ENCODE data around the gene ABTB1.

The ABTB1 gene

DNA sequence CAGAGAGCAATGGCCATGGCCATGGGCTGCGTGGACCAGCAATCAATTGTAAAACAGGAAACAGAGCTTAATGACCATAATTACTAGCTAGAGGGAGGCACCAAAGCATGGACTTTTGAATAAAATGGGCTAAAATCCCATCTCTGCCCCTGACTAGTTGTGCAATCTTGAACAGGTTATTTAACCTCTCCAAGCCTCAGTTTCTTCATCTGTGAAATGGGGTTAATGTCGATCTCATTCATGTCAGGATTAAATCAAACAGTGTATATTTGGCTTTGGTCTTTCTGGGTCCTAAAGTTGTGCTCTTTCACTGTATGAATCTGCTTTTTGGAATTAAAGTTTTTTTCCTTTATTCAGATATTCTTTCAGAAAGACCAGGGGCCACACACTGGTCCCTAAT lies 36.1 kb downstream of the ABTB1 start:
- Mint-ChIP-seq H3K36me3 (ENCODE audit: low read depth) (no peaks in the 10 kb centered on the region), H3K4me3 (no peak overlapping the region), H3K9me3 (no peaks in the 10 kb centered on the region), H3K27me3 (ENCODE audit: low read depth) (peaks cover 1% of the 10 kb centered on the region), H3K4me1 (ENCODE audit: low read depth) (no peaks in the 10 kb centered on the region), H3K27ac (no peak overlapping the region)

DNA sequence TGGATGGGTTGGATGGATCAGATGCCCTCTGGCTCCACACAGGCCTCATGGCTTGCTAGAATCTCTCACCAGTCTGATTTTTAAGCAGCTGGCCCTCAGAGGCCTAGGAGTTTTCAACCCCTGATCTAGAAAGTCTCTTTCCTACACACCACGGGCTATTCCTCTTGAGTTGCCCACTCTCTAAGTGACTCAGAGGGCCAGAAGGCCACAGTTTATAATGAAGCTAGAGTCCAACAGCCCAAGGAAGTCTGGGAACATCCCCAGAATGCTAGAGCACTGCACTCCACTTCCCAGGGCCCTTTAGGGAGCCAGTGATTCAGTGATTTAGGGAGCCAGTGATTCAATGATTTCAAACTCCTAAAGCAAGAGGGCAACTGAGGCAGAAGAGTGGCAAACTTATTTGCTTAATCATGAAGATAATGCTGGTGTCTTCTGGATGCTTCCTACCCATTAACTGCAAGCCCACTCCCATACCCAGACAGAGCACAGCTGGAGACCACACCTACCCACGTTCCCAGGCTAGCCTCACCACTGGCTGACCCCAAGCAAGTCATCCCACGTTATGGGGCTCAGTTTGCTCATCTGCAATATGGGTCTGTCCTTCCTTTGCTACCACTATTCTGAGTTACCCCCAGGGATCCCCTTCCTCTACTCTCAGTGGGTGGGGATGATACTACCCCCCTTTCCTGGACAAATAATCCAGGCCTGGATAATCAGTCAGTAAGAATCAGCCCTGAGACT lies 36.7 kb downstream of the ABTB1 start:
- Mint-ChIP-seq H3K27me3 (ENCODE audit: low read depth) (no peaks in the 10 kb centered on the region), H3K27ac (no peak overlapping the region), H3K9me3 (no peaks in the 10 kb centered on the region), H3K36me3 (ENCODE audit: low read depth) (no peaks in the 10 kb centered on the region), H3K4me3 (no peak overlapping the region), H3K4me1 (ENCODE audit: low read depth) (no peaks in the 10 kb centered on the region)

DNA sequence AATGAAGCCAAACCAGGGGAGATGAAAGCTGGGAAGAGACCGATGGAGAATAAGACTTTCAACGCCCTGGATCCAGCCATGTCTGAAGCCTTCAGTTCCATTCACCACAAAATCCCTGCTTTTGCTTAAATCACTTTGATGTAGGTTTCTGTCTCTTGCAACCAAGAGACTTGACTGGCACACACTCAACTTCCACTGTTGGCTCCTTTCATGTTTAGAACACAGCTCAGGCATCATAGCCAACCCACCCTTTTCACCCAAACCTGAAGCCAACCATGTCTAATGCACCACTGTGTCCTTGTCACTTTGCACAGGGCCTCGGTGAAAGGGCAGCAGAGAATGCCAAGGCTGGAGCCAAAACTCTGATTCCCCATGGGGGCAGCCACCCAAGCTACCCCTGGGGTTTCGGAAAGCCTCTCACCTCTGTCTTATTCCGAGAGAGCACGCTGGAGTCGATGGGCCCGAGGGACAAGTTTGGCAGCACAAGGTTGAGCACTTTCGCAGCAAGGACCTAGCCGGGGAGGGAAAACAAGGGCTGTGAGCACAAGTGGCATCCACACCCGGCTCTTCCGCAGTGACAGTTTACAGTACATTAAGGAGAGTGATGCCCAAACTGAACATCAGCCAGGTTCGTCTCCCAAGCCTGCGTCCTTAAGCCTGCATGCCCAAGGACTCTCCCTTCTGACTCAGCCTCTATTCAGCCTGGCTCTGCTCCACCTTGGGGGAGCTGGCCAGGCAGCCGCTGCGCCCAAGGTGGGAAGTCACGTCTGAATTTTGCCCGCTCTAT lies 37.6 kb downstream of the ABTB1 start:
- Mint-ChIP-seq H3K27me3 (ENCODE audit: low read depth) (no peaks in the 10 kb centered on the region), H3K9me3 (no peaks in the 10 kb centered on the region), H3K4me3 (no peak overlapping the region), H3K27ac (no peak overlapping the region), H3K36me3 (ENCODE audit: low read depth) (no peaks in the 10 kb centered on the region), H3K4me1 (ENCODE audit: low read depth) (no peaks in the 10 kb centered on the region)

DNA sequence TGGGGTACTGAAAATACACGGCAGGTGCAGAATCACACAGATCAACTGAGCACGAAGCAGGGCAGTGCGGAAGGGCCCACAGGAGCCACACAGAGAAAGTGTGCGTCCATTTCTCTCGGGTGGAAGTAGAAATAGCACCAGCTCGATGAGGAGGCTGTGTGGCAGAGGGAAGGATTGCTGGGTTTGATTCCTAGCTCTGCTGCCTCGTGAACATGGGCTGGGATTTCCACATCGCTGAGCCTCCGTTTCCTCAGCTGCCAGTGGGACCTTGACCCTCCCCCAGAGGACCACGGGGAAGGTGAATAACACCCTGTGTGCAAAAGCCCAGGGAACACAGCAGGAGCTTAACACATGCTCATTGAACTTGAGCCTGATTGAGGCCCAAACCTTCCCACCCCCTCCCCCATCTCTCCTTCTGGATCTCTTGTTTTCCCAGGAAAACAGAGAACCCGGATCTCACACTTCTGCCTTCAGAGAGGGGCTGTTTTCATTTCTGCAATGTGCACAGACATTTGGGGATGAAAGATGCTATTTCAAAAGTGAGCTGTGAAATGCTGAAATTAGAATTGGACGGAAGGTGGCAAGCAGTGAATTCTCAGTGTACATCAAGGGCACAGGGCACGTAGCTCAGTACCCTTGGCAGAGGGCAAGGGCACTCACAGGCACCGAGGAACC lies 38.4 kb downstream of the ABTB1 start:
- Mint-ChIP-seq H3K4me1 (ENCODE audit: low read depth) (no peaks in the 10 kb centered on the region), H3K4me3 (no peak overlapping the region), H3K9me3 (no peaks in the 10 kb centered on the region), H3K27ac (no peak overlapping the region), H3K27me3 (ENCODE audit: low read depth) (no peaks in the 10 kb centered on the region), H3K36me3 (ENCODE audit: low read depth) (no peaks in the 10 kb centered on the region)

DNA sequence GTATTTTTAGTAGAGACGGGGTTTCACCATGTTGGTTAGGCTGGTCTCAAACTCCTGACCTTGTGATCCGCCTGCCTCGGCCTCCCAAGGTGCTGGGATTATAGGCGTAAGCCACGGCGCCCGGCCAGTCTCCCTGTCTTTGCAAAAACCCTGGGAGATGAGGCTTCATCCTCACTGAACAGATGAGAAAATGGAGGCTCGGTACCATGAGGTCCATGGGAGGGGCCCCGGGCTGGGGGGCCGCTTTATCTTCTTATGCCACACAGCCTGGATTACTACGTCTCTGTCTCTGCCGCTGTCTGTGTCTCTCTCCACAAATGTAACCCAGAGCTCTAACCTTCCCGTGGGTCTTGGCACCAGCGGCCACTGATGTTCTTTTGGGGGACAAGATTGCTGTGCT lies 39.1 kb downstream of the ABTB1 start:
- no peak overlapping the region for H3K27ac Mint-ChIP-seq

DNA sequence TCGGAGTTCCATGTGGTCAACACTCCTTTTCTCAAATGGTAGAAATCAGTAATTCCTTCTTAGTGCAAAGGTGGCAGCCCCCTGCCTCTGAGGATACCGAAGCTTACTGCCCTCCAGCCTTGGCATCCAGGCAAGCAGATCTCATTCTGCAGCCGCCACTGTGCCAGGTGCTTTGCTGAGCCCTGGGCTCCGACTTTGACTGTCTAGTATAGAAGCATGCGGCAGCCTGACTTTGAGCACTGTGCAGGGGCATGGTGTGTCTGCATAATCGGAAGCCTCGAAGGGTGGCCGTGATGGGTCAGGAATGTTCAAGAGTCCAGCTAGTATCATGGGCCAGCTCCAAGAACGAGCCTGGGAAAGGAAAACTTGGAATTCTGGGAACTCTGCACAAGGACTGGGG lies 39.7 kb downstream of the ABTB1 start:
- no peaks in the 10 kb centered on the region for H3K27me3 Mint-ChIP-seq (ENCODE audit: low read depth)
- H3K27ac Mint-ChIP-seq, result no peak overlapping the region
- no peaks in the 10 kb centered on the region for H3K36me3 Mint-ChIP-seq (ENCODE audit: low read depth)
- no peak overlapping the region for H3K4me3 Mint-ChIP-seq
- H3K9me3 Mint-ChIP-seq, result no peaks in the 10 kb centered on the region
- H3K4me1 Mint-ChIP-seq (ENCODE audit: low read depth), result no peaks in the 10 kb centered on the region

More for the DNA sequence above, 39.1 kb downstream of the ABTB1 start:
- H3K9me3 Mint-ChIP-seq, result no peaks in the 10 kb centered on the region
- no peak overlapping the region for H3K4me3 Mint-ChIP-seq
- H3K27me3 Mint-ChIP-seq (ENCODE audit: low read depth), result no peaks in the 10 kb centered on the region
- no peaks in the 10 kb centered on the region for H3K4me1 Mint-ChIP-seq (ENCODE audit: low read depth)
- no peaks in the 10 kb centered on the region for H3K36me3 Mint-ChIP-seq (ENCODE audit: low read depth)

DNA sequence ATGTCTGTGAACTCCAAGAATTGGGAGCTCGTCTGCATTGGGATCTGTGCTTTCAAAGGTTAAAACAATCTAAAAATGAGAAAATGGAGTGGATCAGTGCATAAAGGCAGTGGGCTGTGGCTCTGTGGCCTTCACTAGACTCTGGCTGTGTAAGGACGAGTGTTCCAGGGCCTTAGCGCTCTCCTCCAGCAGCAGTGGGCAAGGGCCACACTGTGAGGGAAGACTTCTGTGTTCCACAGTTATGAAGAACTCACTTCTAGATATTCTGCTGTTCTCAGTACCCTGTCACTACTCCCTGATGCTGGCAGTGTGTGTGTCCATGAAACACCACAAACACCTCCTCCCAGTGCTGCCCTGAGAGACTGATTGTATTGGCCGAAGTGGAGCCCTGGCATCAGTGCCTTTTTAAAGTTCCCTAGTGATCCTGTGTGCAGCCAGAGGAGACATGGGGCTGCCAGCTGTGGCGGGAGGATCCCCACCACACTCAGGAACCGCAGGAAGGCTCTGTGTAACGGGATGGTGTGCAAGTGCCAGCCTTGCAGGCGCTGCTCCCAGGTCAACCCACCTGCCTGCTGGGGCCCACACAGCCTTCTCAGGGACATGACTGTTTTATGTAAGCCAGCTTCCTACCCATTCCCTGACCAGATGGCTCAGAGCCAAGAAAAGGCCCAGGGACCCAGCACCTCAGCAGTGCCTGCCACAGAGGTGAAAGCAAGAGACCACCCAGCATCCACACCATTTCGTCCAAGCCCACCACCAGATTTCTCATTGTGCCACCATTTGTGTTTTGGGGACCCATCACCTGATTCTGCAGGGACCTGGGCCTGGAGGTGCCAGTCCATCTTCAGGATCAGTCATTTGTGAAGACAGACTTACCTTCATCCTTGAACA lies 40.4 kb downstream of the ABTB1 start:
- Mint-ChIP-seq H3K27me3 (ENCODE audit: low read depth) (no peaks in the 10 kb centered on the region), H3K4me1 (ENCODE audit: low read depth) (no peaks in the 10 kb centered on the region), H3K9me3 (no peaks in the 10 kb centered on the region), H3K27ac (no peak overlapping the region), H3K36me3 (ENCODE audit: low read depth) (no peaks in the 10 kb centered on the region), H3K4me3 (no peak overlapping the region)

DNA sequence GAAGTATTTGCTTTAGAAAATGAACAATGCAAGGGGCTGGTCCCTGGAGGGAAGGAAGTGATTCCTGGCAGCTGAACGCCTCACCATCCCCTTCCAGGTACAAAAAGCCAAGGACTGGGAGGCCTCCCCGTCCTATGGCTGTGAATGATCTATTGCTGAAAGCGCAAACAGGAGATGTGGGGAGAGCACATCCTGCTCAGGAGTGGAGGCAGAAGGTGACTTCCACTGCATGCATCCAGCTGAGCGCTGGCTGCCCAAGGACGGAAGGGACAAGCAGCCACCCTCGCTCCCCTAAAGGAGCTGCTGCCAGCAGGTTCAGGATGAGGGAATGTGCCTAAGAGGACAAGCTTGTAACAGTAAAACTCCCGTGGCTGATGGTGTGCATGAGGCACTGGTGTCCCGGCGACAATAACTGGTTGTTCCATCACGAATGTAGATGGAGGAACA lies 41.4 kb downstream of the ABTB1 start:
- H3K4me3 Mint-ChIP-seq, result no peak overlapping the region
- H3K27me3 Mint-ChIP-seq (ENCODE audit: low read depth), result no peaks in the 10 kb centered on the region
- no peaks in the 10 kb centered on the region for H3K9me3 Mint-ChIP-seq
- H3K4me1 Mint-ChIP-seq (ENCODE audit: low read depth), result no peaks in the 10 kb centered on the region
- no peak overlapping the region for H3K27ac Mint-ChIP-seq
- H3K36me3 Mint-ChIP-seq (ENCODE audit: low read depth), result no peaks in the 10 kb centered on the region

DNA sequence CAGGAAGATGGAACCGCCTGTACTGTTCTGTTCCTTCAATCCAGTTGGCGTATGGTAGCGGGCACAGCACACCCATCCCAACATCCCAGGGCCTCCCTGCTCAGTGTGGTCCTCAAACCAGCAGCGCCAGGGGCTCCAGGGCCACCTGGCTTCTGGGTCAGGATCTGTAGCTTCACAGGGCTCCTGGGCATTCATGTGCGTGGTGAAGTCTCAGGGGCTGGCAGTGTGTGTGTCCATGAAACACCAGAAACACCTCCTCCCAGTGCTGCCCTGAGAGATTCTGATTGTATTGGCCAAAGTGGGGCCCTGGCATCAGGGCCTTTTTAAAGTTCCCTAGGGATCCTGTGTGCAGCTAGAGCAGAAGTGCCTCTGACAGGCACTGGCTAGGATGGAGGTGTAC lies 42.1 kb downstream of the ABTB1 start:
- Mint-ChIP-seq H3K36me3 (ENCODE audit: low read depth) (no peaks in the 10 kb centered on the region), H3K4me3 (no peak overlapping the region), H3K27ac (no peak overlapping the region), H3K9me3 (no peaks in the 10 kb centered on the region), H3K4me1 (ENCODE audit: low read depth) (no peaks in the 10 kb centered on the region), H3K27me3 (ENCODE audit: low read depth) (no peaks in the 10 kb centered on the region)

DNA sequence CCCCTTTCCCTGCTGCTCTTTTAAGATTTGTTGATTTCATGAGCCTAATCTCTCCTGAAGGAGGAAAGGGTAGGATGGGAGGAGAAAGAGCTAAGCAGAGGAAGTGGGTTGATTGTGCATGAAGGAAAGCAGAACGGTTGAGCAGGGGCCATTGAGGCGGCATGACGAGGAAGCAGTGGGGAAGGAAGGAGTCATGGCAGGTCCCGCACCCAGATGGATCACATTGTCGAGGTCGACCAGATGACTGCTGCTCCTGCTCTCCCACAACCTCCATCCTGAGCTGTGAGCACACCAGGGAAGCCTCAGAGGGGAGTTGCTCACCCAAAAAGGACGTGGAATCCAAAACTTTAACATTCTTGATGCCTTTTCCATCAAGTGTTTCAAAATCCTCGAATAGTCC lies 42.8 kb downstream of the ABTB1 start:
- no peaks in the 10 kb centered on the region for H3K4me1 Mint-ChIP-seq (ENCODE audit: low read depth)
- H3K9me3 Mint-ChIP-seq, result no peaks in the 10 kb centered on the region
- H3K4me3 Mint-ChIP-seq, result no peak overlapping the region
- no peaks in the 10 kb centered on the region for H3K27me3 Mint-ChIP-seq (ENCODE audit: low read depth)
- no peak overlapping the region for H3K27ac Mint-ChIP-seq
- H3K36me3 Mint-ChIP-seq (ENCODE audit: low read depth), result no peaks in the 10 kb centered on the region

DNA sequence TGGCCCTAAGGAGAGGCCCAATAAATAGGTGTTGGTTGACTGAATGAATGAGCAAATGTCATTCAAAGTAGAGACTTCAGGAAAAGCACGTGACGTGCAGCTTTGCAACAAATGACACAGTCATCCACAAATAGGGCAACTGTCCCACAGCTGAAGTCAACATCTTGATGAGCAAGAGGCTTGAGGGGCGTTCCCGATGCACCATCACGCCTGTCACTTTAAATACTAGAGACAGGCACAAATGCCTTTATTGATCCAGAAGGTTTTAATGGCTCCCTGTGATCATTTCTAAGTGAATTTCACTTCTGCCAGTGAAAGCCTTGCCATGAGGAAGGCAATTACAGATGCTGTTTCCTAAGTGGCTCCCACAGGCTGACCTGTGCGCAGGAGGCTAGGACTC lies 43.6 kb downstream of the ABTB1 start:
- no peaks in the 10 kb centered on the region for H3K9me3 Mint-ChIP-seq
- no peak overlapping the region for H3K27ac Mint-ChIP-seq
- no peaks in the 10 kb centered on the region for H3K36me3 Mint-ChIP-seq (ENCODE audit: low read depth)
- H3K4me3 Mint-ChIP-seq, result no peak overlapping the region
- no peaks in the 10 kb centered on the region for H3K4me1 Mint-ChIP-seq (ENCODE audit: low read depth)
- no peaks in the 10 kb centered on the region for H3K27me3 Mint-ChIP-seq (ENCODE audit: low read depth)

DNA sequence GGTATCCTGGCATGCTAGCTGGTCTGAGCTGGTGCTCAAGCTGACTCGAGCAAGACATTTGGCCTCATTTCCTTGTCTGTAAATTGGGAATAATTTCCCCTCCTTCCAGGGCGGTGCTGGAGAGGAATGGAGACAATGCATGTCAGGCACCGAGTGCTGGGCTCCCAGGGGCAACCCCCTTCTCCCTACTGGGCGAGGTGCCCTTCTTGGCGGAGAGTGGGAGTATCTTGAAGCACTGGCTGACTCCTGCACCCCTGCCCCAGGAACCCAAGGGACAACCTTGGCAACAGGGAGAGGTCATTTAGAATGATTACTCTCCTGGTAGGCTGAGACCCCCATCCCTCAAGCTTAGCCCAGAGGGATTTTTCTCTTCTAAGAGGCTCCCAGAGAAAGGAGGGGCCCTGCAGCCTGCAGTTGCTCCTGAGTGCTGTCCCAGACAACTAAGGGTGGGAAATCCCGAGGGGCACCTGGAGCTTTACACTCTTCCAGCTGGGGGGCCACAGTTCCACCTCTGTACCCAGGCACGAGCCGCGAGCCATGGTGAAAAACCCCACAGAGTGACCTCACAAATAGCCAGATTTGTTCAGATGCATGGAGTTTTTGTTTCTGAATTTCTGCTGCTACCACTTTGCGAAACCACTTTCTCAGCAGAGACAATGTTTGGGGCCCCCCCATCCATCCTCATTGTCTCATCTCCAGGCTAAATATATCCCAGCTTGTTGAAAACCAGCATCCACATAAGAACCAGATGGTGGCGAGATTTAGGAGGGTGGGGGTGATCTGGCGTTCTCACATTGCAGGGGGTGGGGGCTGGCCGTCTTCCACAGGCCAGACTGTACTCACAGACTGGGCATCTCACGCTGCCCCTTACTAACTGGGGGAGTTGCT lies 44.8 kb downstream of the ABTB1 start:
- Mint-ChIP-seq H3K9me3 (no peaks in the 10 kb centered on the region), H3K4me1 (ENCODE audit: low read depth) (no peaks in the 10 kb centered on the region), H3K4me3 (no peak overlapping the region), H3K36me3 (ENCODE audit: low read depth) (no peaks in the 10 kb centered on the region), H3K27me3 (ENCODE audit: low read depth) (no peaks in the 10 kb centered on the region), H3K27ac (no peak overlapping the region)

DNA sequence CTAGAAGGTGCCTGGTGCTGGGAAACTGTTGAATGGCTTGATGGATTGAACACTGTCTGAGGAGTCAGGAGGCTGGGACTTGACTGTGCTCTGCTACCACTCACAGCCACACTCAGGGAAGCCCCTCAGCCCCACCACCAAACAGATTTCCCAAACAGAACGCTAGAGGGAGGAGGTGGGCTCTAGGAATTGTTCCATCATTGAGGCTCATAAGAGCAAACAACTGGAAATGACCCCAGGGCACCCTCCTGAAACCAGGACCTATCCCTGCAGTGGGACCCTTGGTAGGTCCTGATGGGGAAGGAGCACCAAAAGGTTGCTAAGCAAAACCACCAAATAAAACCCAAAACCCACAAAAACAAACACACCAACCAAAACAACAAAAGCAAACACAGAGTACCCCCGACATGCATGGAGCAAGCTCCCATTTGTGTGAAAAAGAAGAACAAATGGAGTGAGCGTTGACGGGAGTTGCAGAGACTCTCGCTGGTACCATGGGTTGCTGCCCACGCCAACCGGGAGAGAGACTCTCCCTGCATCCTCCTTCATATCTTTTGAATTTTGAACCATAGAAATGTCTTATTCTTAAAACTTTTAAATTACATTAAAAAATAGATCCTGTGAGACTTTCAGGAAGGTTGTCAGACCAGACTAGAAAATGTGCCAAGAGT lies 45.6 kb downstream of the ABTB1 start:
- Mint-ChIP-seq H3K36me3 (ENCODE audit: low read depth) (no peaks in the 10 kb centered on the region), H3K9me3 (no peaks in the 10 kb centered on the region), H3K27me3 (ENCODE audit: low read depth) (no peaks in the 10 kb centered on the region), H3K4me3 (no peak overlapping the region), H3K27ac (no peak overlapping the region), H3K4me1 (ENCODE audit: low read depth) (no peaks in the 10 kb centered on the region)
